Measurements from ENCODE around the gene KLC1. TPM values are rescaled to one million over a fixed set of nuclear protein-coding genes. Genes with fewer than 3 reads are reported as not detected.
A peak's percentile ranks its signal among the peaks of the same experiment; 100 is the strongest.

Gene KLC1
- total and polyA plus RNA-seq, 2 of the 13 experiments (the other 11 are each of a cell fraction or from before 2014, with no cell fraction given) = 53.2 to 63.5 TPM

- TF ChIP-seq ARID4A (CRISPR knock-in tag; IDR thresholded peaks at IDR 0.05; ENCODE audit: borderline replicate concordance) (no peak), ZNF513 (CRISPR knock-in tag; conservative IDR thresholded peaks at IDR 0.05) (no peak), ZNF549 (CRISPR knock-in tag; IDR thresholded peaks at IDR 0.05) (no peak), ZNF496 (CRISPR knock-in tag; IDR thresholded peaks at IDR 0.05; ENCODE audit: insufficient replicate concordance) (no peak), RBM39 (IDR thresholded peaks at IDR 0.05; ENCODE audit: low read depth, low read length, poor library complexity, severe bottlenecking) (no peak), FOXK2 (IDR thresholded peaks at IDR 0.05) (no peak), ZNF446 (CRISPR knock-in tag; IDR thresholded peaks at IDR 0.05) (no peak), ZSCAN30 (CRISPR knock-in tag; IDR thresholded peaks at IDR 0.05) (no peak), ZNF510 (CRISPR knock-in tag; IDR thresholded peaks at IDR 0.05; ENCODE audit: low read depth) (no peak), ZBTB10 (CRISPR knock-in tag; IDR thresholded peaks at IDR 0.05; ENCODE audit: borderline replicate concordance) (no peak), ZNF543 (CRISPR knock-in tag; IDR thresholded peaks at IDR 0.05) (no peak), NCOA2 (CRISPR knock-in tag; IDR thresholded peaks at IDR 0.05) (no peak), FOXA3 (CRISPR knock-in tag; IDR thresholded peaks at IDR 0.05) (no peak), KDM6A (CRISPR knock-in tag; IDR thresholded peaks at IDR 0.05; ENCODE audit: low read depth) (0 out of 2 replicates have a peak, but pooled peaks have one; percentile 15), GATA4 (IDR thresholded peaks at IDR 0.05; ENCODE audit: borderline replicate concordance, low read depth) (no peak), ZMYM2 (CRISPR knock-in tag; IDR thresholded peaks at IDR 0.05) (no peak), TMF1 (CRISPR knock-in tag; IDR thresholded peaks at IDR 0.05; ENCODE audit: low read depth) (no peak; the same call in 1 of the 2 replicates), XRCC5 (optimal IDR thresholded peaks at IDR 0.05; ENCODE audit: low read length) (peak; percentile 21)
- TF ChIP-seq, protein P1, sequence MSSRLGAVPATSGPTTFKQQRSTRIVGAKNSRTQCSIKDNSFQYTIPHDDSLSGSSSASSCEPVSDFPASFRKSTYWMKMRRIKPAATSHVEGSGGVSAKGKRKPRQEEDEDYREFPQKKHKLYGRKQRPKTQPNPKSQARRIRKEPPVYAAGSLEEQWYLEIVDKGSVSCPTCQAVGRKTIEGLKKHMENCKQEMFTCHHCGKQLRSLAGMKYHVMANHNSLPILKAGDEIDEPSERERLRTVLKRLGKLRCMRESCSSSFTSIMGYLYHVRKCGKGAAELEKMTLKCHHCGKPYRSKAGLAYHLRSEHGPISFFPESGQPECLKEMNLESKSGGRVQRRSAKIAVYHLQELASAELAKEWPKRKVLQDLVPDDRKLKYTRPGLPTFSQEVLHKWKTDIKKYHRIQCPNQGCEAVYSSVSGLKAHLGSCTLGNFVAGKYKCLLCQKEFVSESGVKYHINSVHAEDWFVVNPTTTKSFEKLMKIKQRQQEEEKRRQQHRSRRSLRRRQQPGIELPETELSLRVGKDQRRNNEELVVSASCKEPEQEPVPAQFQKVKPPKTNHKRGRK (CRISPR knock-in tag; IDR thresholded peaks at IDR 0.05) = no peak
- TF ChIP-seq, protein P2, sequence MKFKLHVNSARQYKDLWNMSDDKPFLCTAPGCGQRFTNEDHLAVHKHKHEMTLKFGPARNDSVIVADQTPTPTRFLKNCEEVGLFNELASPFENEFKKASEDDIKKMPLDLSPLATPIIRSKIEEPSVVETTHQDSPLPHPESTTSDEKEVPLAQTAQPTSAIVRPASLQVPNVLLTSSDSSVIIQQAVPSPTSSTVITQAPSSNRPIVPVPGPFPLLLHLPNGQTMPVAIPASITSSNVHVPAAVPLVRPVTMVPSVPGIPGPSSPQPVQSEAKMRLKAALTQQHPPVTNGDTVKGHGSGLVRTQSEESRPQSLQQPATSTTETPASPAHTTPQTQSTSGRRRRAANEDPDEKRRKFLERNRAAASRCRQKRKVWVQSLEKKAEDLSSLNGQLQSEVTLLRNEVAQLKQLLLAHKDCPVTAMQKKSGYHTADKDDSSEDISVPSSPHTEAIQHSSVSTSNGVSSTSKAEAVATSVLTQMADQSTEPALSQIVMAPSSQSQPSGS (CRISPR knock-in tag; IDR thresholded peaks at IDR 0.05) = no peak
Observed at GRCh38 chr14:103628221-103628683, 759 bp upstream of the KLC1 start (continued).

Measured in HepG2 (cell line).